ENCODE data around the gene SOCS6. TPM values are rescaled to one million over a fixed set of nuclear protein-coding genes. Genes with fewer than 3 reads are reported as not detected.

The SOCS6 gene
- total RNA-seq, 1 donor: 36.7 TPM

- DNase-seq (ENCODE audit: low read depth): no peak
- TF ChIP-seq CTCF (IDR thresholded peaks at IDR 0.05; ENCODE audit: insufficient read depth, low read length): no peak
- no peak overlapping the region for H3K4me3 ChIP-seq (ENCODE audit: low read depth, low read length)
Observed at GRCh38 chr18:70295192-70296188, 6.6 kb downstream of the SOCS6 start.

GRCh38 chr18:70296289-70296688, 7.4 kb downstream of the SOCS6 start:
- no peak overlapping the region for H3K4me3 ChIP-seq (ENCODE audit: low read depth, low read length)
- DNase-seq (ENCODE audit: low read depth): no peak
- no peak for TF ChIP-seq CTCF (IDR thresholded peaks at IDR 0.05; ENCODE audit: insufficient read depth, low read length)

- no peak for TF ChIP-seq CTCF (IDR thresholded peaks at IDR 0.05; ENCODE audit: insufficient read depth, low read length)
- DNase-seq (ENCODE audit: low read depth): no peak
- H3K4me3 ChIP-seq (ENCODE audit: low read depth, low read length): no peak overlapping the region
Observed at GRCh38 chr18:70296781-70297180, 7.9 kb downstream of the SOCS6 start.

- H3K4me3 ChIP-seq (ENCODE audit: low read depth, low read length): no peak overlapping the region
- DNase-seq (ENCODE audit: low read depth): no peak
- TF ChIP-seq CTCF (IDR thresholded peaks at IDR 0.05; ENCODE audit: insufficient read depth, low read length): no peak
Observed at GRCh38 chr18:70299393-70299792, 10.5 kb downstream of the SOCS6 start.

GRCh38 chr18:70301667-70302066, 12.8 kb downstream of the SOCS6 start:
- no peak overlapping the region for H3K4me3 ChIP-seq (ENCODE audit: low read depth, low read length)
- no peak for DNase-seq (ENCODE audit: low read depth)
- TF ChIP-seq CTCF (IDR thresholded peaks at IDR 0.05; ENCODE audit: insufficient read depth, low read length): no peak

GRCh38 chr18:70308555-70309294, 19.9 kb downstream of the SOCS6 start:
- no peak overlapping the region for H3K4me3 ChIP-seq (ENCODE audit: low read depth, low read length)
- no peak for DNase-seq (ENCODE audit: low read depth)
- no peak for TF ChIP-seq CTCF (IDR thresholded peaks at IDR 0.05; ENCODE audit: insufficient read depth, low read length)
